Measurements from ENCODE around the gene PKDCC.
"Not testable (repeated sequence)": the region's sequence is repeated elsewhere in the genome, so short reads cannot be mapped to it uniquely, and the experiment has no call there.

Gene PKDCC

DNA sequence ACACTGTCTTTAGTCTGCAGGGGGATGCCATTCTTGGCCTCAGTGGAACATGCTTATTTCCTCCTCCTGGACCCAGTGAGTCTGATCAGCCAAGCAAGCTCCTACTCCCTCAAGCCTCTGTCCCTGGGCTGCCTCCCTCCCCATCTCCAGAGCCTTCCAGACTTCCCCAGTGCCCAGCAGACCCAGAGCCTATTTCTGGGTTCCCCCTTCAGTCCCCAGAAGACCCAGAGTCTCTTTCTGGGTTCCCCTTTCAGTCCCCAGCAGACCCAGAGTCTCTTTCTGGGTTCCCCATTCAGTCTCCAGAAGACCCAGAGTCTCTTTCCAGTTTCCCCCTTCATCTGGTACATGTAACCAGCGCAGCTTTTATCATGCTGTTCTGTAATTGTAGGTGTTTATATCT lies 17.0 kb upstream of the PKDCC start:
- DNase-seq (ENCODE audit: low spot score), result no peak

DNA sequence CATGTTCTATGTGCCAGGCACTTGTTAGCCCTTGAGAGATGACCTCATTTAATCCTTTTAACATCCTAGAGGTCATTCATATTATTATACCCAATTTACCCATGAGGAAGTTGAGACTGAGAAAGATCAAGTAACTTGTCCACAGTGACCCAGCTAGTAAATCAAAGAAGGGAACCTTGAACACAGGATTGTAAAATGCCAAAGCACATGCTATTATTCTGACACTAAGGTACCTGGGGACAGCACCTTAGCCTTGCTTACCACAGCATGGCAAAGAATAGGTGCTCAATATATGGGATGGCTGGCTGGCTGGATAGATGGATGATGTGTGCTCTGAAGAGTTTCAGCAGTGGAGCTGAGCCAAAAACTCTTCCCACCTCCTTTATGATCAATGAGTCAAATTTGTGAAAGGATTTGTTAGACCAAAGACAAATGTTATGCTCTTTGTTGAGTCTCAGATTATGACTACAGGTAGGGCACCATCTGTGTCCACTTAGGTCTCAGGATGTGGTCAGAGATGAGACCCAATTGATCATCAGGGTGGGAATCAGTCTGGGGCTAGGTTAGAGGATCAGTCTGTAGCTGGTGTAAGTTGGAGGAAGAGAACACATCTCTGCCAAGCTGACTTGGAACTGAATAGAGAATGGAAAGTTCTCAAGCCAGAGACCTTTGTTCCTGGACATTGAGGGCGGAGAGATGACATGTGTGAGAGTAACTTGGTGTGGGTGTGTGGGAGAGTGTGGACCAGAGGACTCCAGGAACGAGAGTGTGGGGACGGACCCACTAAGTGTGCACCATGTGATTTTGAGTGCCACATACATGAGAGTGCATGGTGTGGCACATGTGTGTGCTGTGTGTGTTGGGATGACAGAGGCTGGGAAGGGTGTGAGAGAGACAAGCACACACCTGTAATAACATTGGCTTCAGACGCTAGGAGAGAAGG lies 16.3 kb upstream of the PKDCC start:
- DNase-seq (ENCODE audit: low spot score), result no peak

DNA sequence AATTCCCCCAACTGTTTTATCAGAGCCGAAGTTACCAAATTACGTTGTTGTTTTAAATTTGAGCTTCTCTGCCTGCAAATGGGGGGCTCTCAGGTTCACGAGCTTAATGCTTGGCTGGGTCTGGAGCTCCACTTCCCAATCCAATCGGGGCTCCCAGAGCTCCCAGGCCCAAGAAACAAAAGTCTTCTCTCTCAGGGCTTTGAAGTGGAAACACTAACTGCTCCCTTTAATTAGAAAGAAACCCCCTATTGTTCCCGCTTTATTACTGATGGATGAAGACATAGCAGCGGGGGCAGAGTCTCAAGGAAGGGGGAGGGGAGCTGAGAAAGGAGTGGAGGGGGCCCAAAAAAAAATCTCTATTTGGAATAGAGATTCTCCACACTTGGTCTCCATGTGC lies 15.6 kb upstream of the PKDCC start:
- DNase-seq (ENCODE audit: low spot score), result no peak

DNA sequence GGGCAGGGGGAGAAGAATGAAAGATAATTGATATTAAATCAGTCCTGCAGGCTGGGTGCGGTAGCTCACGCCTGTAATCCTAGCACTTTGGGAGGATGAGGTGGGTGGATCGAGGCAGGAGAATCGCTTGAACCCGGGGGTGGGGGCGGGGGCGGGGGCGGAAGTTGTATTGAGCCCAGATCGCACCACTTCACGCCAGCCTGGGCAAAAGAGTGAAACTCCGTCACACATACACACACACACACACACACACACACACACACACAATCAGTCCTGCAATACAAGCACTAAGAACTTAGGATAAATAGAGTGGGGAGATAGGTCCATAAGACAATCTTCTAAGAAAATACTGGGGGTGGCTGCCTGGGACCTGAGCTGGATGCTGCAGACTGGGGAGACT lies 15.1 kb upstream of the PKDCC start:
- no peak for DNase-seq (ENCODE audit: low spot score)

DNA sequence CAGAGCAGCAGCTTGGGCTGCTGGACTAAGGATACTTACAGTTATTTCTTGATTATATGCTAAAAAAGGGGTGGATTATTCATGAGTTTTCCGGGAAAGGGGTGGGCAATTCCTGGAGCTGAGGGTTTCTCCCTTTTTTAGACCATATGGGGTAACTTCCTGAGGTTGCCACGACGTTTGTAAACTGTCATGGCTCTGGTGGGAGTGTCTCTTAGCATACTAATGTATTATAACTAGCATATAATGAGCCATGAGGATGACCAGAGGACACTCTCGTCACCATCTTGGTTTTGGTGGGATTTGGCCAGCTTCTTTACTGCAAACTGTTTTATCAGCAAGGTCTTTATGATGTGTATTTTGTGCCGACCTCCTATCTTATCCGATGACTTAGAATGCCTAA lies 13.7 kb upstream of the PKDCC start:
- not testable (repeated sequence) for DNase-seq (ENCODE audit: low spot score)

DNA sequence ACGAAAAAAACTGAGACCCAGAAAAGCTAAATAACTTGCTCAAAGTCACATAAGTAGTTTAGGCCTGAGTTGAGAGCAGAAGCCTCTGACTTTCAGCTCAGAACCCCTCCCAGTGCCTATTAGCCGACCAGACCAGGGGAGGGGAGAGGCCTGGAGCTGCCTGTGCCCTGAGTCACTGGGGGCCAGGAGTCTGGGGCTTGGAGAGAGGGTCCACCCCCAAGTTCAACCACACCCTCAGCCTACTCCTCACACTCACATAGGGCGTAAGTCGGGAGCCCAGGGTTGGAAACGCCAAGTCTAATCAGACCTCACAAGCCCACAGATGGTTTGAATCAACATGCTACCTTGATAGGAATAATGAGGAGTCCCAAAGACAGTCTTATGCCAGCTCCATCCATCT lies 12.6 kb upstream of the PKDCC start:
- no peak for DNase-seq (ENCODE audit: low spot score)

DNA sequence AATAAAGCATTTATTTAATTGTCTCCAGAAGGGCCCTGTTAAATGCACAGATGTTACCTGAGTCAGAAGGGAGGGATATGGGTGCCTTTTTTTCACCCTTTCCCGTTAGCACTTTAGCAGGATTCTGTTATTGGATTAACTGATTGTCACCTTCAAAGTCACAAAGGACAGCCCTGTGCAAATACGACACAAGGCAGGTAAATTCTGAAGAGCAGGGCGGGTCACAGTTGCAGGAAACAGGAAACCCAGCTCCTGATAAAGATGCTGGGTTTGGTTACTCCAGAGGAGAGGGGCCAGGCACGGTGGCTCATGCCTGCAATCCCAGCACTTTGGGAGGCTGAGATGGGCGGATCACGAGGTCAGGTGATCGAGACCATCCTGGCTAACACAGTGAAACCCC lies 11.4 kb upstream of the PKDCC start:
- no peak for DNase-seq (ENCODE audit: low spot score)

DNA sequence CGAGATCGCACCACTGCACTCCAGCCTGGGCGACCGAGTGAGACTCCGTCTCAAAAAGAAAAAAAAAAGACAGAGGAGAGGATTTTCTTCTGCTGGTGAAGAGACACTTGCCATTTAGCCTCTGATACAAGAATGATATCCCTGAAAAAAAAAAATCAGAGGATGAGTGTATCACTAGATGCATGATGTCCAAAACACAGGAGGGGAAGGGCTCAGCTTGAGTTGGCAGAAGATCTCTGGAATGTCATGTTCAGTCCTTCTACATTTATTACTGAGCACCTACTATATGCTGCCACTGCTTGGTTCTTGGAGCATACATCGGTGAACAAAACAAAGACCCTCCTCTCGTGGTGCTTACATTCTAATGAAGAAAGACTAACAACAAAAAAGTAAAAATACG lies 10.9 kb upstream of the PKDCC start:
- DNase-seq (ENCODE audit: low spot score), result no peak

DNA sequence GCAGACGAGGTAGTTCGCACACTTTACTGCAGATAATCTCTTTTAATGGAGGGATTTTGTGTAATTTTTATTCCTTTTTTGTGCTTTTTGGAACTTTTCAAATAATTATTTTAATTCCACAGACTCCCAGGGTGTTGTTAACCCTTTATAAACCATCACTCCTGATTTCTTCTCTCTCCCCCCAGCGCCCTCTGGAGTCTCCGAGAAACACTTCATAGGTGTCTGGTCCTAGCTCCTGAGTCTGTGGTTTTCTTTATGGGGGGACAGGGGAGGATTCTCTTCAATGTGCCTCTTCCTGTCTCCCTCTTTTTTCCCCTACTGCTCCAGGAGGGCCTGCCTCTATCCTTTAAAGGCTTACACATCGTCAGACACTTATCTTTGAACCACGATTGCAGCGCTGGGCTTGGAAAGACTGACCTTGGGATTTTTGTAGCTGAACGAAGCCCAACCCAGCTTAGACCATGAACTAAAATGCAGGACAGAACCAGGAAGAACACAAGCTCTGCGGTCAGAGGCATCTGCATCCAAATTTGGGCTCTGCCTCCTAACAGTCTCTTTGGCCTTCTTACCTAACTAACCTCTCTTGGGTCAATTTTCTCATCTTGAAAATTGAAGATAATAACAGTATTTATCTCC lies 7.1 kb upstream of the PKDCC start:
- DNase-seq (ENCODE audit: low spot score), result peak; percentile 54

DNA sequence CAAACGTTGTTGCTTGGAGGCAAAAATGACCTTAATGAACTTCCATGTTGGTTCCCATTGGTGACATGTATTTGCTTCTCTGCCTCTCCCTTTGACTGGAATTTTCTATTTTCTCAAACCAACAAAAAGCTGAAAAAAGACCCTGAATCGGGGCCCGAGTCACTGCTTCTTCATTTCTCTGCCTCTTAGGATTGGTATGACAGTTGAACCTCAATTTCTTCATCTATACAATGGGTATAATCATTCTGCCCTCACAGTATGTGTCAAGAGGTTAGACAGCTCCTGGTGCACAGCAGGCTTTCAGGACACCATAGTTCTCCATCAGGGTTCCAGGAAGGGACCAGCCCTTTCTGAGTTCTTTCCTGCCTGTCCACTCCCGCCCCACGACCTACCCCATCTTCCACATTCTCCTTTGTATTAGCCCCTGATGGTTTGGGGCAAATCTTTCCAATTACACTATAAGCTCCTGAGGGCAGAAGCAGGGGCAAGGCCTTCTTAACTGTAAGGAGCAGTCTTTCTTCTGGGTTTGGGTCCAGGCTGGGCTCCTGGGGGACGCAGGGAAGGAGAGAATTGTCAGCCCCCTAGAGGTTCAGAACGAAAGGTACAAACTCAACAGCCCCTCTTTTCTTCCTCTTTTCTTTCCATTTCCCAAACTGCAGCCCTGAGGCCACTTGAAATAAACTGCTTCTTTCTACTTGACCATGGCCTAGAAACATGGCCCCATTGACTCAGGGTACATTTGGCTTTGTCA lies 6.3 kb upstream of the PKDCC start:
- no peak for DNase-seq (ENCODE audit: low spot score)

DNA sequence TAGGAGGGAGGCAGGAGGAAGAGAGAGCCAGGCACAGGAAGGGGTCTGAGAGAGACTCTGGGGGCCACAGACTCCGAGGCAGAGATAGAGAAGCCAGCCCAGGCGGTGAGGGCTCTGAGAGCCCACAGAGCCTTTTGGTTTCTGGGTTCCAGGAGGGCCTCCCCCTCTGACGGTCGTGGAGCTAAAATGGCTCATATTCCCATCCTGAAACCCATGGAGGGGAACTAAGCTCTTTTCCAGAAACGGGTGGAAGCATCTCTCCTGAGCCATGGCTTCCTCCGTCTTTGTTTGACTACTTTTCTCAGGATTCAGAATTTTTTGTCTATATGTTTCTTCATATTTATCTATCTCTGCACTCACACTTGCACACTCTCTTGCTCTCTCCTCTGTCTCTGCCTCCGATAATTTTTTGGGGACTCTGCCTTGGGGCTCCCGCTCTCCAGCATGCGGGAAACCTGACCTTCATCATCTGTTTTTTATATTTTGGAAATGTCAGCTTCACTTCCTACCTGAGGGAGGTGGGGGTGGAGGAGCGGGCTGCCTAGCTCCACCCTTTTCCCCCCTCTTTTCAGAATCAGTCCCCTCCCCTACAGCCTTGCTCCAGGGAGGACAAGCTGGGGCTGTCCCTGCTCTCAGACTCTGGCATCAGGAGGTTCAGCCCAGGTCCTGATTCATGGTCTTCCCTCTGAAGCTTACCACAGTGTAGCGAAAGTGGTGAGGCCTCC lies 5.0 kb upstream of the PKDCC start:
- DNase-seq (ENCODE audit: low spot score), result no peak

DNA sequence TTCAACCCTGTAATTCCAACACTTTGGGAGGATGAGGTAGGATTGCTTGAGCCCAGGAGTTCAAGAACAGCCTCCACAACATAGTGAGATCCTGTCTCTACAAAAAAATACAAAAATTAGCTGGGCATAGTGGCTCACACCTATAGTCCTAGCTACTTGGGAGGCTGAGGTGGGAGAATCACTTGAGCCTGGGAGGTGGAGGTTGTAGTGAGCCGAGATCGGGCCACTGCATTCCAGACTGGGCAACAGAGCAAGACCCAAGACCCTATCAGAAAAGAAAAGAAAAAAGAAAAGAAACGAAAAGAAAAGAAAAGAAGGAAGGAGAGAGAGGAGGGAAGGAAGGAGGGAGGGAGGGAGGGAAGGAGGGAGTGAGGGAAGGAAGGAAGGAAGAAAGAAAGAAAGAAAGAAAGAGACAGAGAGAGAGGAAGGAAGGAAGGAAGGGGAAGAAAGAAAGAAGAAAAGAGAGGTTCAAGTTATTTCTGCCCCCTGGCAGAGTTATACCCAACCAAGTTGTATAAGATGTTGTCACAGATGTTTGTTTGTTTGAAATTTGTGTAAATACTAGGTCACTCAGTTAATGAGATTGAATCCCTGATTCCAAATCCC lies 3.9 kb upstream of the PKDCC start:
- DNase-seq (ENCODE audit: low spot score), result no peak

DNA sequence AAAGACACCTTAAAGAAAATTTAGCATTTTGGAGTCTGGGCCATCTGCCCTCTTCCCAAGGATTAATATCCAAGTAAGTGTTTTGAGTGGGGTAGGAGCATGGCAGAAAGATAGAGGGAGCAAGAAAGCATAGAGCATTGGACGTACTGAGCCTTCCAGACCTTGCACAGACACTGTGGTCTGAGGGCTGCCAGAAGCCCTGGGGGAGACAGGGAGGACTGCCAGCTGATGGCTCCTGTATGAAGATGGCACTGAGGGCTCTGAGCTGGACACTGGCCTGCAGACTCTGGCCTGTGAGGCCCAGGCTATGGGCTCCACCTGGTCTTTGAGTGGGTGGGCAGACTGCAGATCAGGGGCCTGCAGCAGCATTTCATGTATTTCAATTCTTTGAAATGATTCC lies 2.9 kb upstream of the PKDCC start:
- DNase-seq (ENCODE audit: low spot score), result no peak

DNA sequence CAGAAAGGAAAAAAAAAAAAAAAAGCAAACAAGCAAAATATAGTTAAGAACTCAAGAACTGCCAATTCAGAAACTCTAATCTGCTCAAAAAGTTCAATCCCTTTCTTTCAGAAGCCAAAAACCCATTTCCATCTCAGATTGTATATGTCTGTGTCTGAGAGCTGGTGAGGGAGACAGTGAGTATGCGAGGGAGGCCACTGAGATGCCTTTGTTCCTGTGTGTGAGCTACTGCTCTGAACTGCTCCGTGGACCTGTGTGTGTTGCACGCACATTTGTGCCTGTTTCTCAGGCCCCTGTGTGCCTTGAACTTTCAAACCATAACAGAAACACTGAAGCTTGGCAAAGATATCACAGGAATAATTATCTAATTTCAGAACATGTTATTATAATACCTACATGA lies 2.5 kb upstream of the PKDCC start:
- DNase-seq (ENCODE audit: low spot score), result no peak

DNA sequence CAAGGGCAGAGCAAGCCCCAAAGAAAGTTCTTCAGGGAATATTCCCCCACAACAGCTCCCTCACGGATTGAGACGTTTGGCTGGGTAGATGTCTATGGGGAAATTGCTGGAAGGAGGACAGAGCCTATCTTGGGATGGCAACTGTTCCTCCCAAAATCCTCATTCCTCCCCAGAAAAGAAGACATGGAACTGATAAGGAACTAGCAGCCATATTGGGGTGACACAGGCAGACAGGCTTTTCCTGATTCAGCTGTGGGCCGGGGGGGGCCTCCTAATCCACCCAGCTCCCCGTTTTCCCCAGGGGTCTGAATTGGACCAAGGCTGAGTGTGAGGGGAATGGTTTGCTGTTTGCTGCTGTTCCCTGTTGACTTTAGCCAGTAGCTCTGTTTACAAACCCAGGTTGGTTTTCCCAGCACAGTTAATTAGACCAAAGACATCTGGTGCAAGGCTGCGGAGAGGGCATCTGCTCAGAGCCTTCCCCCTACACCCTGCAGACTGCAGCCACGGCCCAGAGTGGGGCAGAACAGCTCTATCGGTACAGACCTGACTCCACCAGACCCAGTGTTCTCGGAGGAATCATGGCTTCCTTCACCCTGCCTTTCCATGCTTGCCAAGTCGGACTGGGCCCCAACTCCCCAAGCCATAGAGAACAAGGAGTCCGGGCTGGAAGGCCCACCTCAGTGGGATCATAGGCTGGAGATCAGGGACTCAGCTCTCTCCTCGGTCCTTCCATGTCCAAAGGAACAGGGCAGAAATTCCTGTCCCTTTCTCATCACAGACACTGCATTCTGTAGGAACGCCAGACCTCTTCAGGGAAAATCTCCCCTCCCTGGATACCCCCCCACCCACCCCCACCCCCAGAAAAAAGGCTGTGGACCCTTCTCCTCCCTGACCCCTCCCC lies 1.7 kb upstream of the PKDCC start:
- no peak for DNase-seq (ENCODE audit: low spot score)

DNA sequence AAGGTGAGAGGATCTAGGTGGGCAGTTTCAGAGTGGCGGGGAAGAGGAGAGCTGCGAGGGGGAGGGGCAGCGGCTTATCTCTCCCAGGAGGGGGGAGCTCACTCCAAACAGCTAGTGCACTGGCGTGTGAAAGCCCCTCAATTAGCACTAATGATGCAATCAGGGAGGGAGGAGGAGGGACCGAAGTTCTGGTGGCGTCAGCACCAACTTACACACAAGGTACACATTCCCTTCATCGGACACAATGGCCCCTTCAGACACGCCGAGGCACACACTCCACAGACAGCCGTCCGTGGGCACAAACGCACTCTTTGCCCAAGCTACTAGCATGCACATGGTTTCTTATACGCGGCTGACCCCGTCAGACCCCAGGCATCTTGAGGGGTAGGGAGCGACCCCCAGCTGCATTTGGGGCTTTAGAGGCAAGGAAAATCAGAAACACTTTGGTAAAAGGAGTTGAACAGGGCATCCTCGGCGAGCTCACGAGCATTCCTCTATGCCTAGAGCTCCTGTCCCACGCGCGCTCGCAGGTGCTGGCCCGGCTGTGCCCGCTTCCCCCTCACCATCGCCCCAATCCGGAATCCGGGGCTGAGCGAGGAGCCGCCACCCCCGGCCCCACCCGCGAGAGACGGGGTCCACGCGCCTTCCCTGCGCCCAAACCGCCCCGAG lies 868 bp upstream of the PKDCC start:
- DNase-seq (ENCODE audit: low spot score), result peak; percentile 68

DNA sequence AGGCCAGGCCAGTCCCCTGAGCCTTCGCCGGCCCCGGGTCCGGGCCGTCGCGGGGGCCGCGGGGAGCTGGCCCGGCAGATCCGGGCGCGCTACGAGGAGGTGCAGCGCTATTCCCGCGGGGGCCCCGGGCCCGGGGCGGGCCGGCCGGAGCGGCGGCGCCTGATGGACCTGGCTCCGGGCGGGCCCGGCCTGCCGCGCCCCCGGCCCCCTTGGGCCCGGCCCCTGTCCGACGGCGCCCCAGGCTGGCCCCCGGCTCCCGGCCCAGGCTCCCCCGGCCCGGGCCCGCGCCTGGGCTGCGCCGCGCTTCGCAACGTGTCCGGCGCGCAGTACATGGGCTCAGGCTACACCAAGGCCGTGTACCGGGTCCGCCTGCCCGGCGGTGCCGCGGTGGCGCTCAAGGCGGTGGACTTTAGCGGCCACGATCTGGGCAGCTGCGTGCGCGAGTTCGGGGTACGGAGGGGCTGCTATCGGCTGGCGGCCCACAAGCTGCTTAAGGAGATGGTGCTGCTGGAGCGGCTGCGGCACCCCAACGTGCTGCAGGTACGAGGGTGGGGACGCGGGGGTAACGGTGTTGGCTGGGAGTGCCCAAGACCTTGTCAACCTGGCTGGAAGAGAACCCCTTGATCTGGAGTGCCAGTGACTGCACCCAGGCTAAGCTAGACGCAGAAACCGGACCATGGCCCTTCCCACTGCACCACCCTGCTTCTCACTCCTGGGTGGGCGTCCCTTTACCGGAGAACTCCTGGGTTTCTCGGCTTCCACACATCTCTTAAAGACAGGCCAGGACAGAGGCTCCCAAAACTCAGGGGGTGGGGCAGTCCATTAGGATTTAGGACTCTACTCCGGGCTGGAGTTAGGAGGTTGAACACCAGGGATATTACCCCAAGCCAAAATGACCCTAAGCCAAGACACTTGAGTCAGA lies 739 bp downstream of the PKDCC start:
- peak; percentile 62 for DNase-seq (ENCODE audit: low spot score)

DNA sequence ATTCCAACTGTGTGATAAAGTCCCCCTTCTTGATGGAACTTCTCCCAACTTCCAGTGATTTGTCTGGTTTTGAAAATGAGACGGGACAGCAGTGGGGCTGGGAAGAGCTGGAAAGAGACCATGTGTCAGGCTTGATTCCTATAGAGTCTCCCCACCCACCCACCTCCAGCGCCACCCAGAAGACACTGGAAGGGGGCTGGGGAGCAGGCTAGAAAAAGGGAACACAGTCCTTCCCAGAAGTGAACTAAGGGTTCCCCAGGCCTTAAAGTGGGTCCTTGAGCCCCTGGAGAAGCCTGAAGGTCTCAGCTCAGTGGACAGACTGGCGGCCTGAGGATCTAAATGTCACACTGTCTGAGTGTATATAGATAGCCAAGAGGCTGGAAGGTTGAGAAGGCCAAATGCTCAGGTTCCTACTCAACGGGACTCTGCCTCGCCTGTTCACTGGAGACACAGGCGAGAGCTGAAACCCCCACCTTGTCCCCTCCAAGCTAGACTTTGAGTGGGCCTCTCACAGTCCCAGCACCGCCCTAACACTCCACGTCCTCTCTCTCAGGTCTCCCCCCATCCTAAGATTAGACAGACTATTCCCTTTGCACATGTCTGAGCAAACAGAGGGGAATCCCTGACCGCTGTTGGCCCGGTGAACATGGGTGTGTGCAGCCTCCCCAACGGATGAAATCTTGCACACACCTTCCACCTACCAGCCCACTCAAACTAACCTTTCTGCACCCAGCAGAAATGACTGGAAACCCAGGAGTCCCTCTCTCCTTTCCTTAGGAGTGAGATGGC lies 1.6 kb downstream of the PKDCC start:
- no peak for DNase-seq (ENCODE audit: low spot score)
